ENCODE data around the gene RFC5. TPM values are rescaled to one million over a fixed set of nuclear protein-coding genes. Genes with fewer than 3 reads are reported as not detected.

The RFC5 gene
- total and polyA plus RNA-seq, 2 of the 4 experiments (the other 2 are of a cell fraction), result 14.7 to 20.1 TPM

DNA sequence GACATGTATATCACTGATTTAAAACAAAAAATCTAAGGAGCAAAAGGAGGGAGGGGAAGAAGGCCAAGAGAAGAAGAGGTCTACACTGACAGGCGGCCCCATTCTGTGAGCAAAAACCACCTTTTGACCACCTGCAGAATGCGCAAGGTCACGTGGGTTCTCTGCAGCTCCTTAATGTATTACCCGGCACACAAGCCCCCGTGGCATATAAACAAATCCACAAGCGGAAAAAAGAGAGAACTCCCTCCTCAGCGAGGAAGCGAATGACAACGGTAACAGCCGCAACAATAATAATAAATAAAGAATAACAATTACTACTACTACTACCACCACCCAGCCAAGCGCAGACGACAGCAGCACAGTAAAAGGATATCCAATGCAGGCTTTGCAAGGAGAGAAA is 49.0 kb upstream of the RFC5 start:
- intact Hi-C loops (cut with micrococcal nuclease), result no loop called here

More for the DNA sequence above, 49.0 kb upstream of the RFC5 start:
- Histone ChIP-seq H3K4me3 (ENCODE audit: insufficient read depth, low read depth, low read length) (no peak overlapping the region), H4K91ac (ENCODE audit: insufficient read depth, low read depth, low read length) (no peak overlapping the region), H2BK5ac (ENCODE audit: low read depth, low read length, poor library complexity, severe bottlenecking) (no peak overlapping the region), H2AK9ac (replicated peaks; ENCODE audit: low read depth, low read length, poor library complexity) (no peak overlapping the region), H3K36me3 (ENCODE audit: control insufficient read depth, insufficient read depth, low read length) (no peaks in the 10 kb centered on the region), H4K8ac (ENCODE audit: low read depth in 2 of 2, low read length in 2 of 2) (no peak overlapping the region), H2BK120ac (ENCODE audit: low read depth, low read length) (no peak overlapping the region), H3K4ac (ENCODE audit: low read depth, low read length) (no peak overlapping the region), H3K18ac (ENCODE audit: low read depth, low read length) (no peak overlapping the region), H4K20me1 (ENCODE audit: insufficient read depth, low read length) (no peaks in the 10 kb centered on the region), H3K9ac (ENCODE audit: low read depth, low read length) (no peak overlapping the region), H4K5ac (ENCODE audit: low read depth, low read length) (no peak overlapping the region), H3K14ac (replicated peaks; ENCODE audit: low read depth, low read length) (no peak overlapping the region), H3K56ac (ENCODE audit: extremely low read depth, insufficient read depth, low read length) (no peak overlapping the region), H3K79me1 (ENCODE audit: low read depth in 1 of 2, low read length in 2 of 2) (no peaks in the 10 kb centered on the region), H3K4me1 (ENCODE audit: control insufficient read depth, insufficient read depth, low read length) (no peaks in the 10 kb centered on the region), H3K9me3 (ENCODE audit: control insufficient read depth, insufficient read depth, low read length) (no peaks in the 10 kb centered on the region; the same call in 1 of the 2 replicates), H3K23ac (ENCODE audit: low read depth, low read length) (no peak overlapping the region), H3K27me3 (ENCODE audit: control insufficient read depth, insufficient read depth, low read length) (peaks cover 13% of the 10 kb centered on the region), H3K4me2 (ENCODE audit: low read depth, low read length) (no peak overlapping the region), H2BK15ac (ENCODE audit: low read depth, low read length) (no peak overlapping the region), H2AFZ (replicated peaks; ENCODE audit: low read length, poor library complexity) (no peak overlapping the region), H3K9me1 (ENCODE audit: insufficient read depth, low read length) (no peaks in the 10 kb centered on the region), H2AK5ac (ENCODE audit: low read depth, low read length) (no peak overlapping the region), H2BK20ac (ENCODE audit: low read depth, low read length) (no peak overlapping the region), H3K27ac (ENCODE audit: insufficient read depth, low read length) (no peak overlapping the region)
- TF ChIP-seq, protein P1, sequence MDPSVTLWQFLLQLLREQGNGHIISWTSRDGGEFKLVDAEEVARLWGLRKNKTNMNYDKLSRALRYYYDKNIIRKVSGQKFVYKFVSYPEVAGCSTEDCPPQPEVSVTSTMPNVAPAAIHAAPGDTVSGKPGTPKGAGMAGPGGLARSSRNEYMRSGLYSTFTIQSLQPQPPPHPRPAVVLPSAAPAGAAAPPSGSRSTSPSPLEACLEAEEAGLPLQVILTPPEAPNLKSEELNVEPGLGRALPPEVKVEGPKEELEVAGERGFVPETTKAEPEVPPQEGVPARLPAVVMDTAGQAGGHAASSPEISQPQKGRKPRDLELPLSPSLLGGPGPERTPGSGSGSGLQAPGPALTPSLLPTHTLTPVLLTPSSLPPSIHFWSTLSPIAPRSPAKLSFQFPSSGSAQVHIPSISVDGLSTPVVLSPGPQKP (IDR thresholded peaks at IDR 0.05; ENCODE audit: borderline replicate concordance, low read depth, low read length), result no peak
- TF ChIP-seq, protein P2, sequence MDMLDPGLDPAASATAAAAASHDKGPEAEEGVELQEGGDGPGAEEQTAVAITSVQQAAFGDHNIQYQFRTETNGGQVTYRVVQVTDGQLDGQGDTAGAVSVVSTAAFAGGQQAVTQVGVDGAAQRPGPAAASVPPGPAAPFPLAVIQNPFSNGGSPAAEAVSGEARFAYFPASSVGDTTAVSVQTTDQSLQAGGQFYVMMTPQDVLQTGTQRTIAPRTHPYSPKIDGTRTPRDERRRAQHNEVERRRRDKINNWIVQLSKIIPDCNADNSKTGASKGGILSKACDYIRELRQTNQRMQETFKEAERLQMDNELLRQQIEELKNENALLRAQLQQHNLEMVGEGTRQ (IDR thresholded peaks at IDR 0.05; ENCODE audit: low read depth, low read length), result no peak
- TF ChIP-seq RCOR1 (IDR thresholded peaks at IDR 0.05; ENCODE audit: insufficient replicate concordance, low read length), result no peak
- no peak for TF ChIP-seq MXI1 (IDR thresholded peaks at IDR 0.05; ENCODE audit: borderline replicate concordance, low read depth, low read length)
- no peak for TF ChIP-seq MAZ (IDR thresholded peaks at IDR 0.05; ENCODE audit: borderline replicate concordance, low read depth, low read length)
- TF ChIP-seq RAD21 (IDR thresholded peaks at IDR 0.05; ENCODE audit: low read length), result no peak
- no peak for TF ChIP-seq FOS (IDR thresholded peaks at IDR 0.05; ENCODE audit: low read depth, low read length)
- TF ChIP-seq MAFK (IDR thresholded peaks at IDR 0.05; ENCODE audit: low read depth, low read length), result no peak
- TF ChIP-seq BHLHE40 (IDR thresholded peaks at IDR 0.05; ENCODE audit: low read depth, low read length), result no peak
- TF ChIP-seq, protein P3, sequence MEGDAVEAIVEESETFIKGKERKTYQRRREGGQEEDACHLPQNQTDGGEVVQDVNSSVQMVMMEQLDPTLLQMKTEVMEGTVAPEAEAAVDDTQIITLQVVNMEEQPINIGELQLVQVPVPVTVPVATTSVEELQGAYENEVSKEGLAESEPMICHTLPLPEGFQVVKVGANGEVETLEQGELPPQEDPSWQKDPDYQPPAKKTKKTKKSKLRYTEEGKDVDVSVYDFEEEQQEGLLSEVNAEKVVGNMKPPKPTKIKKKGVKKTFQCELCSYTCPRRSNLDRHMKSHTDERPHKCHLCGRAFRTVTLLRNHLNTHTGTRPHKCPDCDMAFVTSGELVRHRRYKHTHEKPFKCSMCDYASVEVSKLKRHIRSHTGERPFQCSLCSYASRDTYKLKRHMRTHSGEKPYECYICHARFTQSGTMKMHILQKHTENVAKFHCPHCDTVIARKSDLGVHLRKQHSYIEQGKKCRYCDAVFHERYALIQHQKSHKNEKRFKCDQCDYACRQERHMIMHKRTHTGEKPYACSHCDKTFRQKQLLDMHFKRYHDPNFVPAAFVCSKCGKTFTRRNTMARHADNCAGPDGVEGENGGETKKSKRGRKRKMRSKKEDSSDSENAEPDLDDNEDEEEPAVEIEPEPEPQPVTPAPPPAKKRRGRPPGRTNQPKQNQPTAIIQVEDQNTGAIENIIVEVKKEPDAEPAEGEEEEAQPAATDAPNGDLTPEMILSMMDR (conservative IDR thresholded peaks at IDR 0.05; ENCODE audit: low read depth, low read length), result no peak
- no peak for TF ChIP-seq NFE2L2 (IDR thresholded peaks at IDR 0.05; ENCODE audit: low read depth, low read length)
- no peak for TF ChIP-seq CHD1 (IDR thresholded peaks at IDR 0.05; ENCODE audit: low read depth, low read length)
- no peak for TF ChIP-seq RFX5 (IDR thresholded peaks at IDR 0.05; ENCODE audit: low read depth, low read length)
- ChIA-PET POLR2A (ENCODE audit: unreplicated experiment) (no interaction called here), CTCF (no interaction called here)
- BruUV-seq (replicated peaks), result no TSS peak
- ATAC-seq (ENCODE audit: low read depth) (no peak), DNase-seq (no peak)
- WGBS, 2 experiments (ENCODE audit: extremely low coverage in 2 of 2, insufficient read length in 1 of 2), result no CpG with 5 or more reads among the region's 12 CpGs
- in situ Hi-C loops (cut with MboI; ENCODE audit: low sequenced_read_pairs), result no loop called here
- dilution Hi-C loops (cut with HindIII; ENCODE audit: low sequenced_read_pairs, unreplicated experiment), result no loop called here
